HepG2 (cell line): ENCODE measurements around the gene NFYC.

Experiments
- POLR2A ChIP-seq, 2 experiments: IDR thresholded peaks; 2 replicates each; pipeline ENCODE4 v1.6.1; 2011; ENCODE audit warnings: low read depth in 2 of 2, low read length in 2 of 2, mild to moderate bottlenecking in 1 of 2, moderate library complexity in 1 of 2; ENCODE audit not compliant: insufficient read depth in 1 of 2
- SMARCC2 ChIP-seq: fragments of 450-650 bp; IDR thresholded peaks from 2 replicates; pipeline ENCODE4 v1.6.1; 2017; ENCODE audit warnings: antibody characterized with exemption, mild to moderate bottlenecking
- SUZ12 ChIP-seq: fragments of 150-350 bp; IDR thresholded peaks from 2 replicates; pipeline ENCODE4 v1.6.1; 2014; ENCODE audit warnings: low read depth, low read length
- YEATS2 ChIP-seq: sonication (generic); formaldehyde crosslinking; IDR thresholded peaks from 2 replicates; pipeline ENCODE4 v1.4.0; 2020; ENCODE audit warnings: missing genetic modification reagents, borderline replicate concordance
- ZNF496 ChIP-seq: sonication (generic); formaldehyde crosslinking; IDR thresholded peaks from 2 replicates; pipeline ENCODE4 v1.8.1; 2023; ENCODE audit warnings: mild to moderate bottlenecking, moderate library complexity, missing genetic modification reagents; ENCODE audit not compliant: insufficient replicate concordance
- TF ChIP-seq, protein P1 (sequence below): sonication (generic); formaldehyde crosslinking; IDR thresholded peaks from 2 replicates; pipeline ENCODE4 v1.5.0; 2020; ENCODE audit warnings: mild to moderate bottlenecking, missing genetic modification reagents, moderate library complexity
- TF ChIP-seq, protein P2 (sequence below): sonication (generic); IDR thresholded peaks from 2 replicates; pipeline ENCODE4 v1.6.1; 2016; ENCODE audit warnings: low read depth, borderline replicate concordance

DNA sequence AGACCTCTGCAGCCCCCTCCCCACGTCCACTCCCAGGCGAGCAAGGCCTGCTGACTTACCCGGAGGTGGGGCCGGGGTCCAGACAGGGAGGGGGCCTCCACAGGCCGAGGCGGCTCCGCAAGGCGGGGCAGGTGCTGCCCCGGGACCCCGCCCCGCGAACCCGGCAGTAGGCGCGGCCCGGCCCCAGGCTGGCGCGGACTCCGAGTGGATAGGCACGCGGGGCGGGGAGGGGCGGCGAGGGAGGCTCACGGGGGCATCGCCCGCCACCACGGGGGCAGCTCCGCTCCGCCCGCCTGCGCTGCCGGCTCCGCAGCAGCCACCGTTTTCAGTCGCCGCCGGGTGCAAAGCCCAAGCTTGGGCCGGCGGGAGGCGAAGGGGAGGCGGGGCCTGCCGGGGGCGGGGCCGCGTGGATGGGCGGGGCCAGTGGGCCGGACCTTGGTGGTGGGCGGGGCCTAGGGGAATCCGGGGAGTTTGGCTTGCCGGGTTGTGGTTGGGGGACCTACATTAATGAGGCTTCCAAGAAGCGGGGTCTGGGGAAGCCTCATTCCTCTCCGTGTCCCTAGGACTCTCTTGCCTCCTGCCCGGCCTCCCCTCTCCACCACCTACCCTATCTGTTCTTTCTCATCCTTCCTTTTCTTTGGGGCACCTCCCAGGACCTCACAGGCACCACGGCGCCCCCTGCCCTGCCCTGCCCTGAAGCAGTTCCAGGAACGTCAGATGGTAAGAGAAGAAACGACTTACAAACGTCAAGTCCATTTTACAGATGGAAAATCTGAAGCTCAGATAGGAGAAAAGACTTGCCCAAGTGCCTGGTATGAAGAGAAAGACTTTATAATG lies 26.0 kb upstream of the NFYC start, which contains the start of gene RIMS3:
- TF ChIP-seq, protein P1, sequence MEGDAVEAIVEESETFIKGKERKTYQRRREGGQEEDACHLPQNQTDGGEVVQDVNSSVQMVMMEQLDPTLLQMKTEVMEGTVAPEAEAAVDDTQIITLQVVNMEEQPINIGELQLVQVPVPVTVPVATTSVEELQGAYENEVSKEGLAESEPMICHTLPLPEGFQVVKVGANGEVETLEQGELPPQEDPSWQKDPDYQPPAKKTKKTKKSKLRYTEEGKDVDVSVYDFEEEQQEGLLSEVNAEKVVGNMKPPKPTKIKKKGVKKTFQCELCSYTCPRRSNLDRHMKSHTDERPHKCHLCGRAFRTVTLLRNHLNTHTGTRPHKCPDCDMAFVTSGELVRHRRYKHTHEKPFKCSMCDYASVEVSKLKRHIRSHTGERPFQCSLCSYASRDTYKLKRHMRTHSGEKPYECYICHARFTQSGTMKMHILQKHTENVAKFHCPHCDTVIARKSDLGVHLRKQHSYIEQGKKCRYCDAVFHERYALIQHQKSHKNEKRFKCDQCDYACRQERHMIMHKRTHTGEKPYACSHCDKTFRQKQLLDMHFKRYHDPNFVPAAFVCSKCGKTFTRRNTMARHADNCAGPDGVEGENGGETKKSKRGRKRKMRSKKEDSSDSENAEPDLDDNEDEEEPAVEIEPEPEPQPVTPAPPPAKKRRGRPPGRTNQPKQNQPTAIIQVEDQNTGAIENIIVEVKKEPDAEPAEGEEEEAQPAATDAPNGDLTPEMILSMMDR (CRISPR knock-in tag) = peak; percentile 70
- TF ChIP-seq, protein P2, sequence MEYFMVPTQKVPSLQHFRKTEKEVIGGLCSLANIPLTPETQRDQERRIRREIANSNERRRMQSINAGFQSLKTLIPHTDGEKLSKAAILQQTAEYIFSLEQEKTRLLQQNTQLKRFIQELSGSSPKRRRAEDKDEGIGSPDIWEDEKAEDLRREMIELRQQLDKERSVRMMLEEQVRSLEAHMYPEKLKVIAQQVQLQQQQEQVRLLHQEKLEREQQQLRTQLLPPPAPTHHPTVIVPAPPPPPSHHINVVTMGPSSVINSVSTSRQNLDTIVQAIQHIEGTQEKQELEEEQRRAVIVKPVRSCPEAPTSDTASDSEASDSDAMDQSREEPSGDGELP = no peak
- TF ChIP-seq YEATS2 = no peak
- no peak for TF ChIP-seq SMARCC2
- no peak for TF ChIP-seq ZNF496 (CRISPR knock-in tag)
- no peak for TF ChIP-seq SUZ12
- TF ChIP-seq POLR2A (IDR thresholded peaks at IDR 0.05; ENCODE audit: insufficient read depth in 1 of 2, low read depth in 2 of 2, low read length in 2 of 2) = peak in 1 of 2 experiments; percentile 48; a peak in 1 of 4 replicates
